WTC11 (cell line): ENCODE results near the gene GFPT1. TPM values are rescaled to one million over a fixed set of nuclear protein-coding genes. Genes with fewer than 3 reads are reported as not detected.
A peak's percentile ranks its signal among the peaks of the same experiment; 100 is the strongest.

Experiments used
- ATAC-seq: fragments of 200-7000 bp; cut with Tn5 transposase; 2 replicates; pipeline ENCODE4 v1.10.0; 2021; ENCODE audit warnings: mild to moderate bottlenecking, moderate library complexity
- CTCF ChIA-PET: fragments of 300-600 bp; sonication (Branson Sonifier 250); formaldehyde crosslinking; loops from one replicate; lab custom pipeline; 2021; ENCODE audit warnings: antibody characterized with exemption; lab: Charles Lee
- POLR2A ChIA-PET: fragments of 350-600 bp; sonication (Branson Sonifier 250); formaldehyde crosslinking; loops from one replicate; lab custom pipeline; 2021; ENCODE audit warnings: antibody characterized with exemption; lab: Charles Lee
- DNase-seq: peaks from one replicate; pipeline ENCODE4 v3.0.0; 2021; ENCODE audit warnings: low spot score
- H3K27ac Mint-ChIP-seq: 2 replicates; pipeline ENCODE4 v1.8.0; 2021; ENCODE audit warnings: mixed read lengths
- H3K27me3 Mint-ChIP-seq: 2 replicates; pipeline ENCODE4 v1.8.0; 2021; ENCODE audit warnings: low read depth, mild to moderate bottlenecking, moderate library complexity, mixed read lengths
- H3K36me3 Mint-ChIP-seq: 2 replicates; pipeline ENCODE4 v1.8.0; 2021; ENCODE audit warnings: mixed read lengths
- H3K4me1 Mint-ChIP-seq: 2 replicates; pipeline ENCODE4 v1.8.0; 2022; ENCODE audit warnings: mixed read lengths
- H3K4me3 Mint-ChIP-seq: 2 replicates; pipeline ENCODE4 v1.8.0; 2021; ENCODE audit warnings: mild to moderate bottlenecking, moderate library complexity, mixed read lengths
- H3K9me3 Mint-ChIP-seq: 2 replicates; pipeline ENCODE4 v1.8.0; 2021; ENCODE audit warnings: mixed read lengths
- ATF1 ChIP-seq: sonication (generic); formaldehyde crosslinking; IDR thresholded peaks from 2 replicates; pipeline ENCODE4 v1.8.1; 2023; ENCODE audit warnings: mild to moderate bottlenecking, moderate library complexity, missing genetic modification reagents
- ESRRA ChIP-seq: sonication (generic); formaldehyde crosslinking; IDR thresholded peaks from 2 replicates; pipeline ENCODE4 v1.8.1; 2022; ENCODE audit warnings: mild to moderate bottlenecking, missing genetic modification reagents, borderline replicate concordance
- GRHL2 ChIP-seq: fragments of 250-450 bp; sonication (Bioruptor Pico); IDR thresholded peaks from 2 replicates; pipeline ENCODE4 v1.8.0; 2022; ENCODE audit warnings: mild to moderate bottlenecking, moderate library complexity; ENCODE audit not compliant: insufficient replicate concordance, severe bottlenecking
- HMGXB4 ChIP-seq: sonication (generic); formaldehyde crosslinking; IDR thresholded peaks from 2 replicates; pipeline ENCODE4 v1.8.1; 2023; ENCODE audit warnings: mild to moderate bottlenecking, moderate library complexity, missing genetic modification reagents
- JAZF1 ChIP-seq: fragments of 250-450 bp; sonication (Bioruptor Pico); IDR thresholded peaks from 2 replicates; pipeline ENCODE4 v1.9.0; 2021; ENCODE audit warnings: moderate library complexity, mild to moderate bottlenecking, inconsistent platforms
- MLX ChIP-seq: sonication (generic); formaldehyde crosslinking; IDR thresholded peaks from 2 replicates; pipeline ENCODE4 v1.8.1; 2023; ENCODE audit warnings: mild to moderate bottlenecking, missing genetic modification reagents, moderate library complexity
- MYBL2 ChIP-seq: sonication (generic); formaldehyde crosslinking; IDR thresholded peaks from 2 replicates; pipeline ENCODE4 v1.8.1; 2023; ENCODE audit warnings: mild to moderate bottlenecking, moderate library complexity, missing genetic modification reagents
- NR2C2 ChIP-seq: sonication (generic); formaldehyde crosslinking; IDR thresholded peaks from 2 replicates; pipeline ENCODE4 v1.8.0; 2022; ENCODE audit warnings: mild to moderate bottlenecking, missing genetic modification reagents
- RORB ChIP-seq: fragments of 250-450 bp; sonication (Bioruptor Pico); IDR thresholded peaks from 2 replicates; pipeline ENCODE4 v1.9.0; 2021; ENCODE audit warnings: mild to moderate bottlenecking
- TEAD4 ChIP-seq: sonication (generic); formaldehyde crosslinking; IDR thresholded peaks from 2 replicates; pipeline ENCODE4 v1.8.0; 2022; ENCODE audit warnings: mild to moderate bottlenecking, missing genetic modification reagents
- ZNF121 ChIP-seq: sonication (generic); formaldehyde crosslinking; IDR thresholded peaks from 2 replicates; pipeline ENCODE4 v1.8.0; 2023; ENCODE audit warnings: missing genetic modification reagents
- ZNF138 ChIP-seq: sonication (generic); formaldehyde crosslinking; conservative IDR thresholded peaks from 2 replicates; pipeline ENCODE4 v1.8.1; 2022; ENCODE audit warnings: mild to moderate bottlenecking, moderate library complexity, missing genetic modification reagents
- ZNF263 ChIP-seq: sonication (generic); formaldehyde crosslinking; IDR thresholded peaks from 2 replicates; pipeline ENCODE4 v1.8.1; 2022; ENCODE audit warnings: low read depth, mild to moderate bottlenecking, moderate library complexity, missing genetic modification reagents
- ZNF425 ChIP-seq: fragments of 250-450 bp; sonication (Bioruptor Pico); conservative IDR thresholded peaks from 2 replicates; pipeline ENCODE4 v1.9.0; 2021; ENCODE audit warnings: mild to moderate bottlenecking
- ZNF512 ChIP-seq: sonication (generic); formaldehyde crosslinking; IDR thresholded peaks from 2 replicates; pipeline ENCODE4 v1.8.1; 2022; ENCODE audit warnings: missing genetic modification reagents, borderline replicate concordance
- total RNA-seq: library from RNA; stranded (reverse); gene quantifications from 3 replicates; pipeline ENCODE4 v1.2.3, GENCODE V29; 2021
- TF ChIP-seq, protein P1 (sequence below): fragments of 250-450 bp; sonication (Bioruptor Pico); IDR thresholded peaks from 2 replicates; pipeline ENCODE4 v1.9.0; 2021; ENCODE audit warnings: mild to moderate bottlenecking, borderline replicate concordance

The GFPT1 gene
- total RNA-seq, 1 experiment from 2014 or later = 65.5 TPM

GRCh38 chr2:69368588-69368987 lies 18.4 kb downstream of the GFPT1 start:
- TF ChIP-seq ATF1 (CRISPR knock-in tag) (no peak), GRHL2 (CRISPR knock-in tag) (no peak), JAZF1 (CRISPR knock-in tag) (no peak), ZNF425 (CRISPR knock-in tag) (no peak), MLX (CRISPR knock-in tag) (no peak), HMGXB4 (CRISPR knock-in tag) (no peak), RORB (CRISPR knock-in tag) (no peak), ZNF121 (CRISPR knock-in tag) (no peak), ZNF512 (CRISPR knock-in tag) (no peak), ESRRA (CRISPR knock-in tag) (no peak), TEAD4 (CRISPR knock-in tag) (no peak), ZNF263 (CRISPR knock-in tag) (no peak), NR2C2 (no peak), MYBL2 (CRISPR knock-in tag) (no peak), ZNF138 (CRISPR knock-in tag) (no peak)
- TF ChIP-seq, protein P1, sequence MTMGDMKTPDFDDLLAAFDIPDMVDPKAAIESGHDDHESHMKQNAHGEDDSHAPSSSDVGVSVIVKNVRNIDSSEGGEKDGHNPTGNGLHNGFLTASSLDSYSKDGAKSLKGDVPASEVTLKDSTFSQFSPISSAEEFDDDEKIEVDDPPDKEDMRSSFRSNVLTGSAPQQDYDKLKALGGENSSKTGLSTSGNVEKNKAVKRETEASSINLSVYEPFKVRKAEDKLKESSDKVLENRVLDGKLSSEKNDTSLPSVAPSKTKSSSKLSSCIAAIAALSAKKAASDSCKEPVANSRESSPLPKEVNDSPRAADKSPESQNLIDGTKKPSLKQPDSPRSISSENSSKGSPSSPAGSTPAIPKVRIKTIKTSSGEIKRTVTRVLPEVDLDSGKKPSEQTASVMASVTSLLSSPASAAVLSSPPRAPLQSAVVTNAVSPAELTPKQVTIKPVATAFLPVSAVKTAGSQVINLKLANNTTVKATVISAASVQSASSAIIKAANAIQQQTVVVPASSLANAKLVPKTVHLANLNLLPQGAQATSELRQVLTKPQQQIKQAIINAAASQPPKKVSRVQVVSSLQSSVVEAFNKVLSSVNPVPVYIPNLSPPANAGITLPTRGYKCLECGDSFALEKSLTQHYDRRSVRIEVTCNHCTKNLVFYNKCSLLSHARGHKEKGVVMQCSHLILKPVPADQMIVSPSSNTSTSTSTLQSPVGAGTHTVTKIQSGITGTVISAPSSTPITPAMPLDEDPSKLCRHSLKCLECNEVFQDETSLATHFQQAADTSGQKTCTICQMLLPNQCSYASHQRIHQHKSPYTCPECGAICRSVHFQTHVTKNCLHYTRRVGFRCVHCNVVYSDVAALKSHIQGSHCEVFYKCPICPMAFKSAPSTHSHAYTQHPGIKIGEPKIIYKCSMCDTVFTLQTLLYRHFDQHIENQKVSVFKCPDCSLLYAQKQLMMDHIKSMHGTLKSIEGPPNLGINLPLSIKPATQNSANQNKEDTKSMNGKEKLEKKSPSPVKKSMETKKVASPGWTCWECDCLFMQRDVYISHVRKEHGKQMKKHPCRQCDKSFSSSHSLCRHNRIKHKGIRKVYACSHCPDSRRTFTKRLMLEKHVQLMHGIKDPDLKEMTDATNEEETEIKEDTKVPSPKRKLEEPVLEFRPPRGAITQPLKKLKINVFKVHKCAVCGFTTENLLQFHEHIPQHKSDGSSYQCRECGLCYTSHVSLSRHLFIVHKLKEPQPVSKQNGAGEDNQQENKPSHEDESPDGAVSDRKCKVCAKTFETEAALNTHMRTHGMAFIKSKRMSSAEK (CRISPR knock-in tag) = no peak
- Mint-ChIP-seq H3K27me3 (no peaks in the 10 kb centered on the region), H3K4me1 (no peaks in the 10 kb centered on the region), H3K36me3 (peaks cover 61% of the 10 kb centered on the region), H3K9me3 (no peaks in the 10 kb centered on the region), H3K4me3 (no peak overlapping the region), H3K27ac (peak overlapping the region; percentile 14; the same call in 1 of the 2 replicates)
- no peak for DNase-seq
- no peak for ATAC-seq
- POLR2A ChIA-PET = no interaction called here
- CTCF ChIA-PET = no interaction called here
